Endometrium (tissue), 2 donors: ENCODE data around the gene KY.

Source experiments
- FAIRE-seq: peaks from 2 replicates; lab custom pipeline; 2012; peaks lifted over from hg19 to GRCh38; lab: Jason Lieb, UNC
- donor health status: control.
- donor health status: control.

Gene KY

DNA sequence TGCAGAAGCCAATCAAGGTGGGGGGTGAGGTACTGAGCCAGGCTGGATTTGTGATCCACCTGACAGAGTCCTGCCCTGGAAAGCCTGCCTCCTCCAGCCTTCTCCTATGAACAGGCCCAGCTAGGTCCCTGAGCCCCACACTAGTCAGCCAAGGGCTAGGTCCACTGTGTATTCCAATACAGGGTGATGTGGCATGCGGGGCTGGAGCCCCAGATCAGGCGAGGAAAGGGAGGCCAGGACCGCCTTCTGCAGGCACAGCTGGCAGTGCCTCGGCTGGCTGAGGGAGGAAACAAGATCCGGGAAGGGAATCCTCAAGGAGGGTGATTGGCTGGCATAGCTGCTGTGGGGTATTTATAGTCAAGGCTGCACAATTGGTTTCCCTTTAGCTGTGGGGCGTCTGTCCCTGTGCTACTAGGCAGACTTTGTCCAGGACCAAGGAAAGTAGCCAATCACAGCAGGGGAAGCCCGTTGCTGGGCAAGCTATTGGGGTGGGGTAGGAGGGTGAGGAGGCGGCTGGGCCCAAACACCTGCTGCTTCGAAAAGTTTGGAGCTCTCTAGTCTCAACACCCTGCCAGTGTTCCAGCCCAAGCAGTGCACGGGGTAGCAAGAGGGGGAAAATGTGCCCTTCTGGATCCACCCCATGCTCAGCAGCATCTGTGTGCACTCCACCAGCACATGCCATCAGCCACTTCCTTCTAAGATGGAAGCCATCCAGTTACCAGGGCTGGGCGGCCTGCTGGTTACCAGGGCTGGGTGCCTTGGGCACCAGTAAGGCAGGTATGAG lies 5.9 kb downstream of the KY start:
- no peak for FAIRE-seq

- FAIRE-seq = no peak
Observed at GRCh38 chr3:134643150-134643675, 7.6 kb downstream of the KY start.

DNA sequence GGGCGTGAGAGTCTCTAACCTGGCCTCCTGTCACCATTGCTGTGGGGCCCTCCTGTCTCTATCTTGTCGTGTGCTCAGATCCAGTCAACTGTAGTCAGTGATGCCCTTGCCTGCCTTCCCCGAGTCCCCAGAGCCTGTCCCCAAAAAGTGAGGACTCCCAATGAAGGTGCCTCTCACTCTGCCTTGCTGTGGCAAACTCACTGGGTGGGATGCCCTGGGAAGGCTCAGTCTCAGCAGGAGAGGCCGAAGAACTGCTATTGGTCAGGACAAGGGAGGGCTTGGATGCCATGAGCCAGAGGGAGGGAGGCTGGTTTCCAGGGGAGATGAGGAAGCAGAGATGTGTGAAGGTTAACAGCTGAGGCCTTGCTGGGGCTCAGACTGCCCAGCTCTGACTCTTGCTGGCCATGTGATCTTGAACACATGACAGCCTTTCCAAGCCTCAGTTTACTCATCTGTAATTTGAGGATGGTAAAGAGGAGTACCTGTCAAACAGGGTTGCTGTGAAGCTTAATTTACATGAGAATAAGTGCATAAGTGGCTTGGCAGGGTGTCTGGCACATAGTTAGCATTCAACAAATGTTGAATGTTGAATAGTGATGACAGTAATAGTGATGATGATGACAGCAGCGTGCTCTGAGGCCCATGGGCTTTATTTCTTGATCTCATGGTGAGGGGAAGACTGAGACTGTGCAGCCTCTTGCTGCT lies 8.2 kb downstream of the KY start:
- FAIRE-seq = no peak

DNA sequence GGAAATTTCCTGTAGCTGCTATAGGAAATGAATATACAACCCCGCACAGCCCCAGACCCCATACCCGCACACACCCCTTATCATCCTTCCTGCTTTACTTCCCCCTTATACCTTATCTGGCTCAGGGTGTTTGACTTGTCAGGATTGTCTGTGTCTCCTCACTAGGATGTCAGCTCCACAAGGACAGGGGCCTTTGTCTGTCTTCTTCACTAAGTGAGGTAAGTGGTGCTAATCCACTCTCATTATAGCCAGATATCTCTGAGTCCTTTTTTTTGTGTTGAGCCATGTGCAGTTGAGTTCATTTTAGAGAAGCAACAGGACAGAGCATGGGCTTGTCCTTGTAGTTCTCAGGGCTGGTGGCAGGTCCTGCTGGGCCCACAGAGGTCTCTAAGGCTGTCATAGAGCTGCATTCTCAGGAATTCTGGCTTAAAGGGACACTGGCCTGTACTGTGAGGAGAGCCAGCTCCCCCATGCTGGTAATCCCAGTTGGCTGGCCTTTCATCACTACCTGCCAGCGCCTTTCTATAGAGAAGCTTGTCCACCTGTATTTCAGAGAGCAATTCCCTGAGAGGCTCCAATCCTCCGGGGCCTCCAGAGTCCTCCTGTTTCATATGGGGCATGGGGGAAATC lies 9.0 kb downstream of the KY start:
- no peak for FAIRE-seq

DNA sequence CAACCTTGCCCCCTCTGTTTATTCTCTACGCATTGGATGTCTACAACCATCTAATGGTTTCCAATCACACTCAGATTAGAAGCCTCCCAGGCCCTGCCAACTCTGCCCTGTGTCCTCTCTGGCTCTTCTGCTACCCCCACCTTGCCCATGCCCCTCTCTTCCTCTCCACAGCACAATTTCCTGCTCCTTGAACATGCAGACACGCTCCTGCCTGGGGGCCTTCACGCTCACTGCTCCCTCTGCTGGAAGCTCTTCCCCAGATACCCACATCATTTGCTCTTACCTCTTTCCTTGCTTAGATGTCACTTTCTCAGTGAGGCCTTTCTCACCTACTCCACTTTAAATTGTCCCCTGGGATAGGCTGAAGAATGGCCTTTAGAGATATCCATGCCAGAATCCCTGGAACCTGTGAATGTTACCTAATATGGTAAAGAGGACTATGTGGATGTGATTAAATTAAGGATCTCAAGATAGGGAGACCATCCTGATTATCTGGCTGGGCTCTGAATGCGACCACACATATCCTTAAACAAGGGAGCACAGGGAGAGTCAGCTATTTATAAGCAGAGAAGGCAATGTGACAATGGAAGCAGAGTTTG lies 9.9 kb downstream of the KY start:
- FAIRE-seq = no peak

- no peak for FAIRE-seq
Observed at GRCh38 chr3:134640378-134640777, 10.4 kb downstream of the KY start.

DNA sequence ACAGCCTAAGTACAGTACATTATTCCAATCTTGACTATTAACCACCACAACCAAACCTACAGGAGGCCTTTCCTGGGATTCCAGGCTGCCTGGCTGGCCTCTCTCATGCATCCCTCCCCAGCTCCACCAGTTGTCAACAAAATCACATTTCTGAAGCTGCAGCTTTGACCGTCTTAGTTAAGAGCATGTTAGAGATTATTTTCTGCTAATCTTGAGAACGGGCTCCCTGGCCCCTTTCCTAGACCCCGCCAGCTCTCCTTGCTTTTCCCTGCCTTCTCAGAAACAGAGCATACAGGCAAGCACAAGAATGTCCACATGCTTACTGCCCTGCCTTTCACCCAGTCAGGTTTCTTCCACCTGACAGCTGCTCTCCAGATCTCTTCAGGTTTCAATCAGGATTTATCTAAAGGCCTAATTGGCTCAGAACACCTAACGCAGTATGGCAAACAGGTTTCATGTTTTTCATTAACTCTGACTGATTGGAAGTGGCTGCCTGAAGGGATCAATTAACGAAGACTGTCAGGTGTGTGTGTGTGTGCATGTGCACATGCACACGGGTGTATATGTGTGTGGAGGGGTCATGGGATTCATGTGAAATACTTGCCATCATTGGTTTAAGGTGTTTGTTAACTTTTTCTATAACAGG lies 12.3 kb downstream of the KY start:
- FAIRE-seq = no peak

DNA sequence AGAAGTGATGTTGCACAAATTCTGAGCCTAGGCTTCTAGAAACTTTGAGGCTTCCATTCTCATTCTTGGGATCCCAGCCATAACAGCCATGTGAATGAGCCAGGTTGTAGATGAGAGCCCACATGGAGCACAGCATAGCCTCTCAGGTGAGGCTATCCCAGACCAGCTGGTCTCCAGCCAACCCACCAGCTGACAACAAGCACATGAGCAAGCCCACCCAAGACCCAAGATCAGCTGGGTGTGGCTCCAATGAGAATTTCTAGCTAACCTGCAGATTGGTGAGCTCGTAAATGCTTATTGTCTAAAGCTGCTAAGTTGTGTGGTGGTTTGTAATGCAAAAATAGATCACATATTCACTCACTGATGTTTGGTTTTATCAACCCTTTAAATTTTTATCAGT lies 14.4 kb downstream of the KY start:
- no peak for FAIRE-seq

- FAIRE-seq = no peak
Observed at GRCh38 chr3:134630506-134630905, 20.3 kb downstream of the KY start.

- FAIRE-seq = no peak
Observed at GRCh38 chr3:134628884-134629283, 21.9 kb downstream of the KY start.

DNA sequence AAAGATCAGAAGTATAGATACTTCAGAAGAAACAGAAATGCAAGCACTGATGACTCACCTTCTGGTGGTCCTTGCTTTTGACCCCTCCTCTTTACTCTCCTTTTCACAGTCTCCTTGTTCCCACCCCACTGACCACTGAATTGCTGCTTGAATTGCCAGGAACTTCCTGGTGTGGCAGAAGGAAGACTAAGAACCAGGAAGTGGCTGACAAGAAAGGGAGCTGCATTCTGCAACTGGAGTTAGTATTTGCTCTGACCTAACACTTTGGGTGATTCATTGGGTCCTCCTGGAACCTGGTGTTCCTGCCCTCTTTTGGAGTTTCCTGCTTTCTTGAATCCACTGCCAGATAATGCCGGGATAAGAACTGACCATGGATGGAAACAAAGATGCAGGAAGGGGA lies 23.0 kb downstream of the KY start:
- FAIRE-seq = no peak

DNA sequence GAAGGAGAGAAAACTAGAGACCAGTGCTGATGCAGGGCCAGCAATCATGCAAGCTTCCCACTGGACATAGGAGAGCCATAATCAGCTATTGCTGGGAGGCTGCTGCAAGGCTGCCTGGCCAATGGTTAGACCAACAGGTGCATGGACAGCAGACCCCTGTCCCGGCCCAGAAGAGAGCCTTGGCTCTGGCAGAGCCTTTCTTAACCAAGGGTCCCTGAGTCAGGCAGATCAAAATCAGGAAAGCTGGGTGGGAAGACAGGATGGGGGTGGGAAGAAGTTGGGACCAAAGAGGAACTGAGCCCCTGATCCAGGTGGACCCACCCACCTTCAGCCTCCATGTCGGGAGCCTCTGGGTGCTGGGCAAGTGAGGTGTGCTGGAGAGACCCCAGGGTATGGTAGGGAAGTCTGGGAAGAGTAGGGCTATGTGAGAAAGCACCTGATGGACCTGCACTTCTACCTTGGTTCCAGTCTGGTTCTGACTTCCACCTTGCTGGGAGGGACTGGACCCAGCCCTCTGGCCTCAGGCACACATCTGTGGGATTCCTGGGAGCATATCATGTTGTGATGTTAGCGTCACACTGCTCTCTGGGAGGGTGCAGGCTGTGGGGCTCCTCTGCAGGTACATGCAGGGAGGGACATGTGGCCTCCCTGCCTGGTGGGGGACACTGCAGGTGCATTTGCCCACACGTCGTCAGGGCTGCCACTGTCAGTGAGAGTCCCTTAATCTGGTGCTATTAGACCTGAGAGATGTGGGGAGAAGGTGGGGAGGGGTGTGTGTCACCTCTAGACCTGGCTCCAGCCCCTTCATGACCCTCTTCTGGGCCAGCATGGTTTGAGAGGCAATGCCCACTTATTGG lies 24.7 kb downstream of the KY start:
- FAIRE-seq = no peak

DNA sequence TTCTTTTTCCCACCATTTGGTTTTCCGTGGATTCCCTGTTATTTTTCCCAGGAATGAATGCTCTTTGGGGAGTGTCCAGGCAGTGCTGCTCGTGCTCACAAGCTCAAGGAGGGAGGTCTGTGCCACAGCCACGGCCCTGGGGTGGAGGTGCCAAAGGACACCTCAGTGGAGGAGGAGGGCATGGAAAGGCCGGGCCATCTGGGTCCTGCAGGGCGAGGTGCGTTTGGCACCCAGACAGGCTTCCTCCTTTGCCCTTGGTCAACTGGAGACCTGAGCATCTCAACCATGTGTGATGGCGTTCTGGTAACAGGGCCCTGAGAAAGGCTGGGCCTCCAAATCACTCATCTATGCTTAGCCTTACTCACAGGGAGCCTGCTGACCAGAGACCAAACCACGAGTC lies 25.4 kb downstream of the KY start:
- FAIRE-seq = no peak

GRCh38 chr3:134624537-134625287 lies 26.1 kb downstream of the KY start:
- FAIRE-seq = no peak

- no peak for FAIRE-seq
Observed at GRCh38 chr3:134623615-134624245, 27.1 kb downstream of the KY start.

GRCh38 chr3:134622806-134623365 lies 27.9 kb downstream of the KY start:
- no peak for FAIRE-seq

DNA sequence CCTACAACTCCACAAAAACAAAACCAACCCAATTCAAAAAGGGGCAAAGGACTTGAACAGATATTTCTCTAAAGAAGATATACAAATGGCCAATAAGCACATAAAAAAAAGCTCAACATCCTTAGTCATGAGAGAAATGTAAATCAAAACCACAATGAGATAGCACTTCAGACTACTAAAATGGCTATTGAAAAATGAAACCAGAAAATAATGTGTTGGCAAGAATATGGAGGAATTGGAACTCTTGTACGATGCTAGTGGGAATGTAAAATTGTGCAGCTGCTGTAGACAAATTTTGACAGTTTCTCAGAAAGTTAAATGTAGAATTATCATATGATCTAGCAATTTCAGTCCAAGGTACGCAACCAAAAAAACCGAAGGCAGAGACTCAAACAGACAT lies 29.0 kb downstream of the KY start:
- FAIRE-seq = peak; percentile 8

GRCh38 chr3:134620476-134621115 lies 30.2 kb downstream of the KY start:
- FAIRE-seq = no peak

- FAIRE-seq = no peak
Observed at GRCh38 chr3:134619884-134620445, 30.9 kb downstream of the KY start.
